ENCODE measurements around the gene FRRS1L.
A peak's percentile ranks its signal among the peaks of the same experiment; 100 is the strongest.
"Not testable (repeated sequence)": the region's sequence is repeated elsewhere in the genome, so short reads cannot be mapped to it uniquely, and the experiment has no call there.

The FRRS1L gene

GRCh38 chr9:109129470-109130197, 37.4 kb downstream of the FRRS1L start:
- DNase-seq, result no peak

GRCh38 chr9:109126671-109127070, 40.4 kb downstream of the FRRS1L start:
- not testable (repeated sequence) for DNase-seq

- no peak for DNase-seq
These were observed 42.9 kb downstream of the FRRS1L start for GRCh38 chr9:109124121-109124520.

GRCh38 chr9:109122726-109123621, 44.1 kb downstream of the FRRS1L start:
- no peak for DNase-seq

GRCh38 chr9:109121232-109121796, 45.7 kb downstream of the FRRS1L start:
- DNase-seq, result no peak

GRCh38 chr9:109120204-109120789, 46.8 kb downstream of the FRRS1L start:
- no peak for DNase-seq

- DNase-seq, result peak; percentile 96
These were observed 47.4 kb downstream of the FRRS1L start, which contains the start of gene TMEM245 for GRCh38 chr9:109119439-109120203. Gene TMEM245, minus strand, starts transcription at chr9:109119947. Its CDS starts 34 bp downstream, at chr9:109119913.

GRCh38 chr9:109118808-109119438, 48.1 kb downstream of the FRRS1L start:
- DNase-seq, result peak; percentile 68

- DNase-seq, result peak; percentile 40
These were observed 48.9 kb downstream of the FRRS1L start for GRCh38 chr9:109117856-109118807.

- DNase-seq, result peak; percentile 59
These were observed 51.0 kb downstream of the FRRS1L start for GRCh38 chr9:109115931-109116526.

GRCh38 chr9:109114670-109115069, 52.4 kb downstream of the FRRS1L start:
- no peak for DNase-seq

- no peak for DNase-seq
These were observed 53.0 kb downstream of the FRRS1L start for GRCh38 chr9:109113892-109114609.

GRCh38 chr9:109113254-109113653, 53.8 kb downstream of the FRRS1L start:
- no peak for DNase-seq

GRCh38 chr9:109110329-109111021, 56.6 kb downstream of the FRRS1L start:
- DNase-seq, result no peak

GRCh38 chr9:109109967-109110328, 57.1 kb downstream of the FRRS1L start:
- DNase-seq, result no peak

- DNase-seq, result no peak
These were observed 58.7 kb downstream of the FRRS1L start for GRCh38 chr9:109108318-109108717.

GRCh38 chr9:109107402-109108240, 59.4 kb downstream of the FRRS1L start:
- no peak for DNase-seq

- no peak for DNase-seq
These were observed 65.2 kb downstream of the FRRS1L start for GRCh38 chr9:109101810-109102209.

Measured in right forelimb (tissue), 1 donor.